ENCODE results near the gene ADAM19.

Gene ADAM19

DNA sequence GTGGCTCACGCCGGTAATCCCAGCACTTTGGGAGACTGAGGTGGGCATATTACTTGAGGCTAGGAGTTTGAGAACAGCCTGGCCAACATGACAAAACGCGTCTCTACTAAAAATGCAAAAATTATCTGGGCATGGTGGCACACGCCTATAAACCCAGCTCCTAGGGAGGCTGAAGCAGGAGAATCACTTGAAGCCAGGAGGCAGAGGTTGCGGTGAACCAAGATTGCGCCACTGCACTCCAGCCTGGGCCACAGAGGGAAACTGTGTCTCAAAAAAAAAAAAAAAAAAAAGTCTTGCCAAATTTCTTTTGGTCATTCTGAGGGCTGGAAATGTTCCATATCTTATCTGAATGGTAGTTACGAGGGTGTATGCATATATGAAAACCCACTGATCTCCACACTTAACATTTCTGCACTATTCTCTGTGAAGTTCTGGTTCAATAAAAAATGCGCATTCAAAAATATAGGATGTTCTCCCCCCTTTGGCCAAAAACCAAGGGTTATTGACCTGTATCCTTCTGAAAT lies 129.1 kb downstream of the ADAM19 start:
- H3K79me2 ChIP-seq = no peaks in the 10 kb centered on the region
- H3K9me3 ChIP-seq (ENCODE audit: control insufficient read depth, low read length) = no peaks in the 10 kb centered on the region
- H3K4me3 ChIP-seq (ENCODE audit: low read depth, low read length) = no peak overlapping the region
- no peak overlapping the region for H3K4me2 ChIP-seq (ENCODE audit: low read length)
- H3K36me3 ChIP-seq (ENCODE audit: control insufficient read depth, insufficient read depth, low read length) = no peaks in the 10 kb centered on the region
- no peak overlapping the region for H3K27ac ChIP-seq
- no peak overlapping the region for H2AFZ ChIP-seq
- H3K27me3 ChIP-seq (ENCODE audit: control insufficient read depth, insufficient read depth, low read length) = no peaks in the 10 kb centered on the region
- H3K4me1 ChIP-seq = peaks cover 2% of the 10 kb centered on the region
- no peak overlapping the region for H3K9ac ChIP-seq
- TF ChIP-seq, protein P1, sequence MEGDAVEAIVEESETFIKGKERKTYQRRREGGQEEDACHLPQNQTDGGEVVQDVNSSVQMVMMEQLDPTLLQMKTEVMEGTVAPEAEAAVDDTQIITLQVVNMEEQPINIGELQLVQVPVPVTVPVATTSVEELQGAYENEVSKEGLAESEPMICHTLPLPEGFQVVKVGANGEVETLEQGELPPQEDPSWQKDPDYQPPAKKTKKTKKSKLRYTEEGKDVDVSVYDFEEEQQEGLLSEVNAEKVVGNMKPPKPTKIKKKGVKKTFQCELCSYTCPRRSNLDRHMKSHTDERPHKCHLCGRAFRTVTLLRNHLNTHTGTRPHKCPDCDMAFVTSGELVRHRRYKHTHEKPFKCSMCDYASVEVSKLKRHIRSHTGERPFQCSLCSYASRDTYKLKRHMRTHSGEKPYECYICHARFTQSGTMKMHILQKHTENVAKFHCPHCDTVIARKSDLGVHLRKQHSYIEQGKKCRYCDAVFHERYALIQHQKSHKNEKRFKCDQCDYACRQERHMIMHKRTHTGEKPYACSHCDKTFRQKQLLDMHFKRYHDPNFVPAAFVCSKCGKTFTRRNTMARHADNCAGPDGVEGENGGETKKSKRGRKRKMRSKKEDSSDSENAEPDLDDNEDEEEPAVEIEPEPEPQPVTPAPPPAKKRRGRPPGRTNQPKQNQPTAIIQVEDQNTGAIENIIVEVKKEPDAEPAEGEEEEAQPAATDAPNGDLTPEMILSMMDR (IDR thresholded peaks at IDR 0.05) = no peak

DNA sequence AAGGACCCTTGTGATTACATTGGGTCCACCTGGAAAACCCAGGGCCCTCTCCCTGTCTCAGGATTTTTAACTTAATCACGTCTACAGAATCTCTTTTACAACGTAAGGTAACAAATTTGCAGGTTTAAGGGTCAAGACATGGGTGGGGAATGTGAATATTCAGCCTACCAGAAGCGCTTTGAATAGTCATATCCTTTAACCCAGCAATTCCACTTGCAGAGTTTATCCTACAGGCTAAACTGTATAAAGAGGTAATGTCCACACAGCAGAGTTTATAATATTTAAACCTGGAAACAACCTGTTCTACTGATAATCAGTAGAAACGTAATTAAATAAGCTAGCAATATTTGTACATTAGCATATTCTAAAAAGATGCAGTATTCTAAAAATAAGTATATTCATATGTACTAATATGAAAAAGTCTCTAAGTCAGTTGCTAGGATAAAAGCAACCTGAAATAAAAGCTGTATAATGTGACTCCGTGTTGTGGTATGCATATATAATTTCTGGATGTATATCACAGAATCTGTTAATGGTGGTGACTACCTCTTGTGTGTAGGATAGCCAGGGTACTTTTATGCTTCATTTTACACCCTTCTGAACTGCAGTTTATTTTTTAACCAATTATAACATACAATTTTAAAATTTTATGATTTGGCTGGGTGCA lies 129.7 kb downstream of the ADAM19 start:
- no peaks in the 10 kb centered on the region for H3K27me3 ChIP-seq (ENCODE audit: control insufficient read depth, insufficient read depth, low read length)
- H2AFZ ChIP-seq = no peak overlapping the region
- H3K4me3 ChIP-seq (ENCODE audit: low read depth, low read length) = no peak overlapping the region
- TF ChIP-seq, protein P1 (IDR thresholded peaks at IDR 0.05) = no peak
- H3K4me1 ChIP-seq = peaks cover 2% of the 10 kb centered on the region
- no peaks in the 10 kb centered on the region for H3K9me3 ChIP-seq (ENCODE audit: control insufficient read depth, low read length)
- no peak overlapping the region for H3K9ac ChIP-seq
- no peak overlapping the region for H3K27ac ChIP-seq
- no peaks in the 10 kb centered on the region for H3K79me2 ChIP-seq
- no peak overlapping the region for H3K4me2 ChIP-seq (ENCODE audit: low read length)
- no peaks in the 10 kb centered on the region for H3K36me3 ChIP-seq (ENCODE audit: control insufficient read depth, insufficient read depth, low read length)

DNA sequence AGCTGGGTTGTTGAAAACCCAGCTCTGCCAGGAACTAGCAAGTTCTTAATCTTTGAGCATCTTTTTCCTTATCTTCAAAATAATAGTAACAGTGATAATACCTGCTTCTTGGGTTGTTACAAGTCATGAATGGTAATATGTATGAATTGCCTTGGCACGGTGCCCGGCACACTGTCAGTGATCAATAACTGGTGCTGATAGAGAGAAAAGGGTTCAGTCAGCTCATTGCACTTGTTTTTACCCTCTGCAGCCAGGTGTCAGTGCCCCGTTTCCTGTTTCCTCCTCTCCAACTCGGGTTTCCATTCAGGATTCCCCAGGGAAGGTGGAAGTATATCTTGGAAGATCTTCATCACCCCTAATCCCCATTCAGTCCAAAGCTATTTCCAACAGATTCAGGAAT lies 131.4 kb downstream of the ADAM19 start:
- H3K4me1 ChIP-seq = no peaks in the 10 kb centered on the region
- H3K9me3 ChIP-seq (ENCODE audit: control insufficient read depth, low read length) = no peaks in the 10 kb centered on the region

DNA sequence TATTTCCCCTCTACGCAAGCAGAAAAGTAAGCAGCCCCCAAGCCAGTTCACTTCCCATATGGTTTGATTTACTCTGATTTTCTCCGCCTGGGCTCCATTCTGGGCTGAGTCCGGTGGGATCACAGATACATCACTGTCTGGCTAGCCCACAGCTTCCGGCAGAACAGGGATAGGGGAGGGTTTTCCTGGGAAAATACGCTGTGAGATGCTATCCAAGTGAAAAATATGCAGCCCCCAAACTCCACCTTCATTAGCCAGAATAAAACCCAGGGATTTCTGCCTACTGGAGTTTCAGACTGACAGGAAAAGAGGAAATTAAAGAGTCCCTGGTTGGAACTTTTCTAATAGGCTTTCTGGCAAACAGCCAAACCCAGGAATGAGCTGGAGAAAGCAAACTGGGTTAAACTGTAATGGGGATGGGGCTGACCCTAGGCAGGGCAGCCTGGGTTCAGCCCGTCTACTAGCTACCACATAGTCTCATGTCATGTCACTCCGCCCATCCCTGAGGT lies 132.5 kb downstream of the ADAM19 start:
- TF ChIP-seq, protein P1 (IDR thresholded peaks at IDR 0.05) = no peak
- Histone ChIP-seq H3K79me2 (no peaks in the 10 kb centered on the region), H3K4me1 (no peaks in the 10 kb centered on the region), H3K9ac (no peak overlapping the region), H3K27me3 (ENCODE audit: control insufficient read depth, insufficient read depth, low read length) (no peaks in the 10 kb centered on the region), H3K4me2 (ENCODE audit: low read length) (no peak overlapping the region), H2AFZ (no peak overlapping the region), H3K27ac (no peak overlapping the region), H3K36me3 (ENCODE audit: control insufficient read depth, insufficient read depth, low read length) (no peaks in the 10 kb centered on the region), H3K9me3 (ENCODE audit: control insufficient read depth, low read length) (no peaks in the 10 kb centered on the region), H3K4me3 (ENCODE audit: low read depth, low read length) (no peak overlapping the region)

More for the DNA sequence above, 131.4 kb downstream of the ADAM19 start:
- Histone ChIP-seq H3K4me3 (ENCODE audit: low read depth, low read length) (no peak overlapping the region), H3K27me3 (ENCODE audit: control insufficient read depth, insufficient read depth, low read length) (no peaks in the 10 kb centered on the region), H3K27ac (no peak overlapping the region), H3K4me2 (ENCODE audit: low read length) (no peak overlapping the region), H3K79me2 (no peaks in the 10 kb centered on the region), H3K36me3 (ENCODE audit: control insufficient read depth, insufficient read depth, low read length) (no peaks in the 10 kb centered on the region), H3K9ac (no peak overlapping the region), H2AFZ (no peak overlapping the region)
- TF ChIP-seq, protein P1 (IDR thresholded peaks at IDR 0.05) = no peak

DNA sequence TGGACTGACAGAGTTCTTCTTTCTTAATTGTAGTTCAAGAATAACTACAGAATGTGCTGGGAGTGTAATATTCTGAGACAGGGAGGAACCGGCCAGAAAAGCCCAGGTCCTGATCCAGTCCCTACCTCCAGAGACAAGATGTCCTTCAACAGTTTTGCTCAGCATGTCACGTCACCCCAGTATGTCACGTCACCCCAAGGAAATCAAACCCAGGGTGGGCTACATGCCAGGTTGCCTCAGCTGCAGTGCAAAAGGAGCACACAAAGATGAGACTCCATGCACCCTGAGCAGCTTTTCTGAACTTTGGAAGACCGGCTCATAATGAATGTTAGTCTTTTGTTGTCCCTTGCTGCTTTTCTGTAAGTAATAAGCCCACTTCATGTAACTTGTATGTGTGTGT lies 141.5 kb downstream of the ADAM19 start:
- TF ChIP-seq, protein P1 (IDR thresholded peaks at IDR 0.05) = no peak
- no peaks in the 10 kb centered on the region for H3K36me3 ChIP-seq (ENCODE audit: control insufficient read depth, insufficient read depth, low read length)
- no peaks in the 10 kb centered on the region for H3K9me3 ChIP-seq (ENCODE audit: control insufficient read depth, low read length)
- no peak overlapping the region for H3K9ac ChIP-seq
- H2AFZ ChIP-seq = no peak overlapping the region
- H3K79me2 ChIP-seq = no peaks in the 10 kb centered on the region
- no peaks in the 10 kb centered on the region for H3K27me3 ChIP-seq (ENCODE audit: control insufficient read depth, insufficient read depth, low read length)
- no peak overlapping the region for H3K4me2 ChIP-seq (ENCODE audit: low read length)
- no peaks in the 10 kb centered on the region for H3K4me1 ChIP-seq
- H3K27ac ChIP-seq = no peak overlapping the region
- no peak overlapping the region for H3K4me3 ChIP-seq (ENCODE audit: low read depth, low read length)

Measured in parathyroid adenoma (tissue), 2 donors.